Ovary (tissue), 9 donors: Measurements from ENCODE around the gene C15orf61. TPM values are rescaled to one million over a fixed set of nuclear protein-coding genes. Genes with fewer than 3 reads are reported as not detected.

Experiments
- DNase-seq, 5 donors: peaks; one replicate each; pipeline ENCODE4 v3.0.0-alpha.2; 2019 to 2020
- H3K27ac ChIP-seq, 2 donors: fragments of 200-600 bp; one replicate each; pipeline versions ENCODE4 v1.5.1 to v1.8.0; 2019 to 2022
- H3K27me3 ChIP-seq: fragments of 200-600 bp; one replicate; pipeline ENCODE4 v1.8.0; 2022
- H3K36me3 ChIP-seq: fragments of 200-600 bp; sonication (generic); one replicate; pipeline ENCODE4 v1.5.1; 2019
- H3K4me1 ChIP-seq: one replicate; pipeline ENCODE4 v1.8.1; 2013; ENCODE audit warnings: mild to moderate bottlenecking, moderate library complexity; ENCODE audit not compliant: insufficient read depth
- H3K4me3 ChIP-seq: fragments of 200-600 bp; sonication (generic); one replicate; pipeline ENCODE4 v1.5.1; 2017
- H3K9me3 ChIP-seq, 2 donors: fragments of 200-600 bp in 1 of 2; sonication (generic) in 1 of 2; one replicate each; pipeline versions ENCODE4 v1.5.1 to v1.8.1; 2013 to 2019; ENCODE audit warnings: mild to moderate bottlenecking in 1 of 2, moderate library complexity in 1 of 2
- CTCF ChIP-seq, 3 donors: fragments of 450-650 bp in 2 of 3; fragments of 200-600 bp in 1 of 3; IDR thresholded peaks; one replicate each; pipeline versions ENCODE4 v1.5.1 to v1.8.0; 2016 to 2022; ENCODE audit warnings: antibody characterized with exemption in 3 of 3, mild to moderate bottlenecking in 1 of 3
- EP300 ChIP-seq: sonication (generic); formaldehyde crosslinking; IDR thresholded peaks from one replicate; pipeline ENCODE4 v1.6.1; 2017; ENCODE audit warnings: antibody characterized with exemption
- POLR2A ChIP-seq: fragments of 450-650 bp; IDR thresholded peaks from one replicate; pipeline ENCODE4 v1.6.1; 2017; ENCODE audit warnings: antibody characterized with exemption, mild to moderate bottlenecking, moderate library complexity
- WGBS, 3 donors: extraction: QIAGEN DNeasy Blood & Tissue Kit in 1 of 3; methylation state at CpG; one replicate each; pipeline versions ENCODE4 v1.1.5 to v1.1.7; 2013 to 2017; 5-methylcytosine and 5-hydroxymethylcytosine counted together
- intact Hi-C, 4 donors: fragments of 100-400 bp; cut with DNase I; formaldehyde crosslinking; loops; one replicate each; pipeline versions ENCODE4 v1.11.0 to v1.15.1; 2022 to 2023
- polyA plus RNA-seq, 2 donors: library from polyadenylated mRNA; stranded (reverse); fragments of 200-250 nt in 1 of 2; fragments of 350-450 nt in 1 of 2; fragmentation: Illumina TruSeq in 1 of 2; extraction: RNeasy Lipid Tissue Mini Kit (QIAGEN cat#74804) in 1 of 2; gene quantifications; one replicate each; pipeline ENCODE4 v1.2.3, GENCODE V29; 2013 to 2014
- total RNA-seq, 7 donors: library from RNA; depleted of rRNA in 2 of 7; stranded (reverse); fragments of >200 nt in 2 of 7; fragmentation: NEBNext Ultra II Directional in 3 of 7; extraction: Animal tissue kit (Norgen Biotek cat#: 25700) in 3 of 7; gene quantifications; one replicate each; pipeline versions ENCODE4 v1.1.0 to v1.2.4, GENCODE V29; 2016 to 2023
- donor health status: DM: no; HTN: no; CAD: no; lungs with moderate emphysema.
- donor health status: DM: no; HTN: no; CAD: no.
- donor health status: Bipolar disorder and iron deficiency.
- donor health status: DM: yes; HTN: yes; CAD: no.
- donor health status: DM: no; HTN: no; CAD: no.
- donor health status: DM: yes; HTN: yes; CAD: no.

C15orf61 gene
- total and polyA plus RNA-seq, 9 donors: 2.7 to 7.8 (median 6.6) TPM

GRCh38 chr15:67550522-67550921 lies 29.6 kb downstream of the C15orf61 start:
- Histone ChIP-seq H3K27ac (no peak overlapping the region), H3K9me3 (no peaks in the 10 kb centered on the region), H3K4me3 (no peak overlapping the region), H3K4me1 (no peaks in the 10 kb centered on the region), H3K27me3 (no peaks in the 10 kb centered on the region), H3K36me3 (no peaks in the 10 kb centered on the region)
- WGBS, 3 donors: 81 to 83% (median 82%) methylated on average over 4 of the region's 4 CpGs
- intact Hi-C loops: no loop called here
- DNase-seq: no peak
- TF ChIP-seq CTCF (IDR thresholded peaks at IDR 0.05): no peak
- no peak for TF ChIP-seq POLR2A
- no peak for TF ChIP-seq EP300

GRCh38 chr15:67551207-67551743 lies 30.3 kb downstream of the C15orf61 start:
- Histone ChIP-seq H3K36me3 (no peaks in the 10 kb centered on the region), H3K27me3 (no peaks in the 10 kb centered on the region), H3K4me1 (no peaks in the 10 kb centered on the region), H3K9me3 (no peaks in the 10 kb centered on the region), H3K27ac (no peak overlapping the region), H3K4me3 (no peak overlapping the region)
- DNase-seq: no peak
- WGBS, 3 donors: 86 to 93% (median 90%) methylated on average over 1 of the region's 1 CpG
- TF ChIP-seq POLR2A (no peak), CTCF (IDR thresholded peaks at IDR 0.05) (no peak), EP300 (no peak)
- intact Hi-C loops: no loop called here

GRCh38 chr15:67554580-67554979 lies 33.6 kb downstream of the C15orf61 start:
- no peaks in the 10 kb centered on the region for H3K27me3 ChIP-seq
- intact Hi-C loops: no loop called here
- 94 to 96% (median 94%) methylated on average over 4 of the region's 4 CpGs for WGBS, 3 donors

GRCh38 chr15:67556976-67557570 lies 36.1 kb downstream of the C15orf61 start:
- intact Hi-C loops: no loop called here
- Histone ChIP-seq H3K9me3 (no peaks in the 10 kb centered on the region), H3K27me3 (no peaks in the 10 kb centered on the region), H3K36me3 (no peaks in the 10 kb centered on the region), H3K4me3 (no peak overlapping the region), H3K4me1 (no peaks in the 10 kb centered on the region), H3K27ac (no peak overlapping the region)
- no peak for TF ChIP-seq POLR2A
- TF ChIP-seq EP300: no peak
- TF ChIP-seq CTCF (IDR thresholded peaks at IDR 0.05): no peak
- DNase-seq: no peak
- WGBS, 3 donors: 89 to 91% (median 90%) methylated on average over 3 of the region's 3 CpGs

More at GRCh38 chr15:67554580-67554979, 33.6 kb downstream of the C15orf61 start:
- no peaks in the 10 kb centered on the region for H3K9me3 ChIP-seq
- no peak for DNase-seq
- TF ChIP-seq EP300: no peak
- TF ChIP-seq CTCF (IDR thresholded peaks at IDR 0.05): no peak
- no peak for TF ChIP-seq POLR2A
- no peak overlapping the region for H3K27ac ChIP-seq
- no peaks in the 10 kb centered on the region for H3K4me1 ChIP-seq
- no peak overlapping the region for H3K4me3 ChIP-seq
- no peaks in the 10 kb centered on the region for H3K36me3 ChIP-seq
